HG03457 (cell line): ENCODE measurements around the gene AJM1.

Source experiments
- ATAC-seq: cut with Tn5 transposase; IDR thresholded peaks from one replicate; pipeline ENCODE4 v1.9.1; 2021; ENCODE audit warnings: moderate number of reproducible peaks; ENCODE audit not compliant: unreplicated experiment

The AJM1 gene

DNA sequence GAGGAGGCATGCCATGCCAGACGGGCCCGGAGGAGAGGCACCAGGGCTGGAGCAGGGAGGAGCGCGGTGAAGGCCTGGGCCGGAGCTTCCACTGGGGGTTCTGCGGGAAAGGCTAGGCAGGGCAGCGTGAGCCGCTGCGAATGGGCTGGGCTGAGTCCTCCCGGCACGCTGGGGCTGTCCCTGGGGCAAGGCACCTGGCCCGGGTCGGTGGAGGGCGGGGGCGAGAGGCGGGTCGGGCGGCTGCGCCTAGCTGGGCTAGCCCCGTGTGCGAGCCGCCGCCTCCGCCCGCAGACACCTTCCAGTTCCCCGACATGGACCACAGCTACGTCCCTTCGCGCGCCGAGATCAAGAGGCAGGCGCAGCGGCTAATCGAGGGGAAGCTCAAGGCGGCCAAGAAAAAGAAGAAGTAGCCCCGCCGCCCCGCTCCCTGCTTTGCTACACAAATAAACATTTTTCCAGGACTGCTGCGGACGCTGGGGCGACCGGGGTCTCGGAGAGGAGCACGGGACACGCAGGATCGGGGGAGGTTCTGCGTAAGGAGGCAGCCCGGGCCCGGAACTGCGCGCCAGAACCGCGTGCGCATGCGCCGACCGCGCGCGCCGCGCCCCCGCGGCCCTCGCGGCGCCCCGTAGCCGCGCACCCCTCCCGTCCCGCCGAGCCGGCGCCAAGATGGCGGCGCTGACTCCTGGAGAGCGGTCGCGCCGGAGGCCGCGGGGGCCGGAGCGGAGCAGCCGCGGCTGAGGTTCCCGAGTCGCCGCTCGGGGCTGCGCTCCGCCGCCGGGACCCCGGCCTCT, 34.8 kb upstream of the AJM1 start, which contains the start of gene RABL6:
RABL6 (plus strand) TSS at position 668 of the 794 bp plus-strand sequence. CDS start 249 bp downstream, outside the sequence.
- peak; percentile 55 for ATAC-seq

DNA sequence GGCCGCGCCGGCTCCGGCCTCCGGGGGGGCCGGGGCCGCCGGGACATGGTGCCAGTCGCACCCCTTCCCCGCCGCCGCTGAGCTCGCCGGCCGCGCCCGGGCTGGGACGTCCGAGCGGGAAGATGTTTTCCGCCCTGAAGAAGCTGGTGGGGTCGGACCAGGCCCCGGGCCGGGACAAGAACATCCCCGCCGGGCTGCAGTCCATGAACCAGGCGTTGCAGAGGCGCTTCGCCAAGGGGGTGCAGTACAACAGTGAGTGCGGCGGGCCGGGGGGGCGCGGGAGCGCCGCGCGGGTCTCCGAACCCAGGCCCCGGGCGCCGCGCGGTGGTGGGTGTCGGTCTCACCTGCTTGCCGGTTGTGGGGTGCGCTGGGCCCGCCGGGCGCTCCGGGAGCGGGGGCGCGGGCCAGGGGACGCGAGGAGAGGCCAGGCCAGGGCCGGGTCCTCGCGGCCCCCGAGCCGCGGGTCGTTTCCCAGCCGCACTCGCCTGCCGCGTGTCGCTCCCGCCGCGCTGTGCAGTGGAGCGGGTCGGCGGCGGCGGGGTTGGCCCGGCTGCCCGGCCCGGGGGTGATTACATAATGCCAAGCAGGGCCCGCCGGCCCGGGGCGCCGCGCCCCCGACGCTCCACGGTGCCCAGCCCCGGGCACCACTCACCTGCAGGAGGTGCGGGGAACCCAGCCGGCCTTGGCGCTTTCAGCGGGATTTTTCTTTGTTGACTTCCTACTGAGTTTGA, 34.0 kb upstream of the AJM1 start:
- peak; percentile 25 for ATAC-seq

DNA sequence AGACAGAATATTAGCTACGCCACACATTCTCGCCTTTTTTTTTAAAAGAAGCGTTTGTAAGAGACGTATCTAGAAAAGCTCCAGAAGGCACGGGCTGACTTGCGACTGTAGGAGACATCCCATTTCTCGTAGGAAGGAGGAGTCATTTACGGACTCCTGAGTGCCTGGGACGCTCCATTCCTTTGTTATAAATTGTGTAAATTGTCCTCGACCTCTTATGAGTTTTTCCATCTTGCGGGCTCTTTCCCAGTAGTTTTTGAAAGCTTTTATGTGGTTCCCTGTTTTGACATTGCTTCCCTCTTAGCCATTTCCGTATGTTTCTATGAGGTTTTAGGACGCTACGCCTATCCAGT, 33.5 kb upstream of the AJM1 start:
- ATAC-seq: no peak

DNA sequence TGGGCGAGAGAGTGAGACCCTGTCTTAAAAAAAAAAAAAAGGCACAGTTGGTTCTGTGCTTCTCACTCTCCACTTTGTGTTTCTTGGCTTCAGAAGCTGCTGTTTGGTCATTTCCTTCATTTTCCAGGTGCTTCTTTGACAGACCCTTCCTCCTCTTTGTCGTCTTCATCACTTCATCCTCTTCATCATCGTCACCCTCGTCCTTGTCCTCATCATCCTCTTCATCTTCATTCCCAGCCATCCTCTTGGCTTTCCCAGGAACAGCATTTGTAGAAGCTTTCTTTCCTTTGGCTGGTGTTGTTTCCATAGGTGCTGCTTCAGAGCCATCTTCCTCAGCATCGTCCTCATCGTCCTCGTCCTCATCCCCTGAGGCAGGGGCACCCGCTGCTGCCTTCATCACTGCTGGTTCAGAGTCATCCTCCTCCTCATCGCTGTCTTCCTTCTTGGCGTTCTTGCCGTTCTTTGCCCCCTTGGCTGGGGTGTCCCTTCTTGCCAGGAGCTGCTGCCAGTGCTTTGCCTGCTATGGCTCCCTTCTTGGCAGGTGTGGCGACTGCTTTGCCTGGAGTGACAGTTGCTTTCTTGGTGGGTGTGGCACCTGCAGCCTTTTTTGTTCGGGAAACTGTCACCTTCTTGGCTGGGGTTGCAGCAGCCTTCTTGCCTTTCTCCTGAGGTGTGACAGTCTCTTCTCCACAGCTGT, 27.4 kb upstream of the AJM1 start:
- ATAC-seq: no peak

DNA sequence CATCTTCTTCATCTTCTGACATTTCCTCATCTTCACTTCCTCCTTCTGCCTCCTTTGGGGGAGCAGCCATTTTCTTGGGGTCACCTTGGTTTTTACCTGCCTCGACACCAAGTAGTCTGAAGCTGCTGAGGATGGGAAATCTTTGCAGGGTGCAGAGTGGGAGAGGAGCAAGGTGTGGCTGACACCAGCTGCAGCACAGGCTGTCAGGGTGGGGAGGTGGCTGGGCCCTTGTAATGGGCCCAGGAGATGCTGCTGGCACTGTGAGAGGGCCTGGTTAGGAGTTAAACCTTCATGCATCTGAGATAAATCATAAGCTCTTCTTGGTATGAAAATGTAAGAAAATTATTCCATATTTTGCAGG, 26.9 kb upstream of the AJM1 start:
- no peak for ATAC-seq

DNA sequence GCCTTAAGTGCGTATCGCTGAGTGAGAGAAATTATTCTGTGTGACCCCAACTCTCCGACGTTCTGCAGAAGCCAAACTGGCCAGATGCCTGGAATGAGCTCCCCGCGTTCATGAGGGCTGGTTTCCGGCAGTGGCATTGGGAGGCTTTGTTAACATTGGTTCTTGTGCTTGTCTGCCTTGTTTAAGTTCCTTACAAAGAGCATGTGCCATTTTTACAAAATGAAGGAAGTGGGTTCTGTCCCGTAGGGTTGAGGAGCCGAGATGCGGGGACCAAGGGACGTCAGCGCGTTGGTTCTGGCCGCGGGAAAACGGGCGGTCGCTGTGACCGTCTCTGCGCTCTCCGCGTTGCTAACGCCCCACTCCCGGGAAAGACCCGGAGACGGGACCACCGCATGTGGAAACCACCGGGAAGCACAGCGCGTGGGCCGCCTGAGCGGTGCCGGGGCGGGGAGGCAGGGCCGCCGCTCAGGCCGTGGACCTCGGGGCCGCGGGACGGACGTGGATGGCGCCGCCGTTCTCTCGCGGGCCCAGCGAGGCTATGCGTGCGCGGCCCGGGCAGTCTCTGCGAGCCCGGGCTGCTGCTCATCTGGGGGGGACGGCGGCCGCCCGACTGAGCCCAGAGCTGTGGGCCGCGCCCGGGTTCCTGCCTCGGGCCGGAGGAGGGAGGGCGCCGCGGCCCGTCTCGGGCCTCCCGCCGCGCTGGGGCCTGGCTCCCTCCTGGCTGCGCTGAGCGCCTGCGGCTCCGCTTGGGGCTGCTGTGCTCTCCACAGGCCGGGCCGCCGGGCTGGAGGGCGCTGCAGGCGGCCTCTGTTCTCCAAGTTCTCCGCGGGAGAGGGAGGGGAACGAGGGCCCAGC, 21.1 kb upstream of the AJM1 start:
- ATAC-seq: no peak

DNA sequence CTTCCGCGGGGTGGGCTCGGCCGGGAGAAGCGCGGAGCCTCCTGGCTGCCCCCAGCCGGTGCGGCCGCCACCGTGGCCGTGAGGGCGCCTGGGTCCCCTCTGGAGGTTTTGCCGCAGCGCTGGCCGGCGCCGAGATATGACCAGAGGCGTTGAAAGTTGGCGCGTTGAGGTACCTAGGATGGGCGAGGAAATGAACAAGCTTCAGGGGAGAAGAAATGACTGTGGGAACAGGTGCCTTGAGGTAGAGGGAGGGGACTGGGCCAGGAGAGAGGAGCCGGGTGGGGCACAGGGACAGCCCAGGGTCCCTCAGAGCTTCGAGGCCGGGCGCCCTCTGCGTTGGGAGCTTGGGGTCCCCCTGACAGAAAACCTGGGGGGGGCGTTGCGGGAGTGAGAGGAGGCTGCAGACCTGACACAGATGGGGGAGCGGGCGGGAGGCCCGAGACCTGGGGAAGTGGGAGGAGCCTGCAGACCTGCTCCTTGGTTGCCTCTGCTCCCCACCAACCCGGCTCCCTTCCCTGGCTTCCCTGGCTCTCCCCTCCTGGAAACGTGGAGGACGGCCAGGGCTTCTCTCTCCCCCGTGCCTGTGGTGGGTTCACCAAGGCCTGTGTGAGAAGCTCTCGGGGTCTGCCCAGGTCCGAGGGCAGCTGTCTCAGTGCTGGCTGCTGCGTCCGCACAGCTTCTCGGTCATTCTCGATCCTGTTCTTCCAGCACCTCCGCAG, 20.3 kb upstream of the AJM1 start:
- no peak for ATAC-seq

DNA sequence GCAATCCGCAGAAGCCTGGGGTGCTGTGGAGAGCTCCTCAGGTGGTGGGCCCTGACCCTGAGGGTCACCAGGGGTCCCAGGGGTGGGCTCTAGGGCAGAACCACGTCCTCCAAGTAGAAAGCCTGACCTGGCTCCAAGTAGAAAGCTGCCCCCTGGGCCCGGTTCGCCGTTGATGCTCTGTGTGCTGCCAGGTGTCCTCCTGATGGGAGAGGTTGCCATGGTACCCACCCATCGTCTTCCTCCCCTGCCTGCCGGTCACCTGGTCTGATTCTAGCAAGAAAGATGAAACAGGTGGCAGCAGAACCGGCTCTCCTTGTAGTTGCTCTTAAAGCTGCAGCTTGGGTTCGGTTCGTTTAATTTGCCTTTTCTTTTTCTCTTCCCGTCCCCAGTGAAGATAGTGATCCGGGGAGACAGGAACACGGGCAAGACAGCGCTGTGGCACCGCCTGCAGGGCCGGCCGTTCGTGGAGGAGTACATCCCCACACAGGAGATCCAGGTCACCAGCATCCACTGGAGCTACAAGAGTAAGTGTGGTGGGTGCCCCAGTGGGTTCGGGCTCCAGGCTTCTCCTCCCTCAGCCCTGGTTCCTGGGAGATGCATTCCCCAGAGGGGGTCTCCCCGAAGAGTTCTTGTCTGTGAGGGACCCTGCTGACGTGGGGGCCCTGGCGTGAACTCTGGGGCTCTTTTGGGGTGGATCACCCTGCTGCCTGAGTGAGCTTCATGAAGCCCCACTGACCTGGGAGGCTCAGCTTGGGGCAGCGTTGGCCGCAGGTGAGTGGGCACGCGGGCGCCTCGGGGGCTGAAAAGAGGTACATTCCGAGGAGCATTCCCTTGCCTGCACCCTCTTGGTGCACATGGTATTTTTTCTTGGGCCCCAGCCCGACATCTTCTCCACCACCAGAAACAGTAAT, 18.9 kb upstream of the AJM1 start:
- no peak for ATAC-seq

DNA sequence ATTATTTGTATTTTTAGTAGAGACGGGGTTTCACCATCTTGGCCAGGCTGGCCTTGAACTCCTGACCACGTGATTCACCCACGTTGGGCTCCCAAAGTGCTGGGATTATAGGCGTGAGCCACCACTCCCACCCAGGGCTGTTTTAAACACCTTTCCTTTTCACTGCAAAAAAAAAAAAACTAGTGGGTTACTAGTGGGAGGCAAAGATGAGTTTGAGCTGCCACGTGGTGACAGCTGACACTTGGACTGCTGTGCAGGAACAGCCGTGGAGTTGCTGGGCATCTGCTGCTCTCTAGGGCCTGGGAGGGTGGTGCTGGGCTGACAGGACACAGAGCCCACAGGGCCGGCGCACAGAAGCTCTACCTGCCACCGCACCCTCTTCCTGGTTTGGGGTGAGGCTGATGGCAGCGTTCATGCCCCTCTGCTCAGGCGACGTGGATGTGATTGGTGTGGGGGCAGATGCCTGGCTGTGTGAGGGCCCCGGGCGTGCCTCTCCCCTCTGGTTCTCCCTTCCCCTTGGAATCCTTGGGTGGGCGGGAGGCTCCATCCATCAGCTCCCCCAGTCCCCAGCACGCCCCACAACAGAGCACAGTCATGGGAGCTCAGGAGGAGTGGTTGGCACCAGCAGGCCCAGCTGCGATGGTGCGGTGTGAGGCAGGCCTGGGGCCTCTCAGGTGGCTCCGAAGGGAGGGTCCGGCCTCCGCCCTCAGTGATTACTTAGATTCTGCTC, 17.6 kb upstream of the AJM1 start:
- no peak for ATAC-seq

DNA sequence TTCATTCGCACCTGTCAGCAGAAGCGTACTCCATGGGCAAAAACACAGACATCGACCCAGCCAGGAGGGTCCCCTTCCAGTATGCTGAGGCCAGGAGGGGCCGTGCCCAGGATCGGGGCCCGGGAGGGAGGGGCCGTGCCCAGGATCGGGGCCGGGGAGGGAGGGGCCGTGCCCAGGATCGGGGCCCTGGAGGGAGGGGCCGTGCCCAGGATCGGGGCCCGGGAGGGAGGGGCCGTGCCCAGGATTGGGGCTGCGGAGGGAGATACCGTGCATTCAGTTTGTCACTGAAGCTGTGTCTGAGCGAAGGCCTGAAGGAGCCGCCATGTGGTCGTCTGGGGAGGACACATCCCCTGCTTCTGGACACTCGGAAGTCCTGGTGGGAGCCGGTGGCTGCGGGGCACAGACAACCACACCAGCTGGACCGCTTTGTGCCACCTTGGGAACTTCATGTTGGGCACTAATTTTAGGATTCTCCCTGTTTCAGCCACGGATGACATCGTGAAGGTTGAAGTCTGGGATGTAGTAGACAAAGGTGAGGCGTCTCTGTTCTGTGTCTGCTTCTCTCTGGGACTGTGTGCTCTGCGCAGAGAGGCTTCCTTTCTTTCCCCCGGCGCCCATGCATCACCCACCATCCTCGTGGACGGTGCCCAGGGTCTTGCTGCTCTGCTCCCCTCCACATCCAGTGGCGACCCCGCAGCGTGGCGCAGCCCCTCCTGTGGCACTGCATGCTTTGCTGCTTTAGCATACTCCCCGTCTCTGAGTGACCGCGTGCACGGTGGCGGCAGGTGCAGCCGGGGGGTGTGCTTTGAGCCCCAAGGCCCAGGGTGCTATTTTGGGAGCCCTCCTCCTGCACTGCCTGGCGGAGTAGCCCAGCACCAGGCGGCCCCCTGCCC, 16.7 kb upstream of the AJM1 start:
- no peak for ATAC-seq

DNA sequence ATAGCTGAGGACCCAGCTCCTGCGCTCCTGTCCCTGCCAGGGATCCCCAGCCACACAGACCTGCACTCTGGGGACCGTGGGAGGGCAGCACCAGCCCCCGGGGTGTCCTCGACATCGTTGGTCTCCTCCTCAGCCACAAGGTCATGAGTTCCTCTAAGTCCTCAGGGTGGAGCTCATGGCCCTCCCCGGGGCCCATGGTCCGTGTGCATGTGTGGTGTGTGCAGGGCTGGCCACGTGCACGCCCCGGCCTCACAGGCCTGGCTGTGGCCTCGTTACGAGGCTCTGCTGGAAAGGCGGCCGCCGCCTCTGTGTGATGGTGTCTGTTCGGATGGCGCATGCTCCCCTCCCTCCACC, 16.1 kb upstream of the AJM1 start:
- no peak for ATAC-seq

DNA sequence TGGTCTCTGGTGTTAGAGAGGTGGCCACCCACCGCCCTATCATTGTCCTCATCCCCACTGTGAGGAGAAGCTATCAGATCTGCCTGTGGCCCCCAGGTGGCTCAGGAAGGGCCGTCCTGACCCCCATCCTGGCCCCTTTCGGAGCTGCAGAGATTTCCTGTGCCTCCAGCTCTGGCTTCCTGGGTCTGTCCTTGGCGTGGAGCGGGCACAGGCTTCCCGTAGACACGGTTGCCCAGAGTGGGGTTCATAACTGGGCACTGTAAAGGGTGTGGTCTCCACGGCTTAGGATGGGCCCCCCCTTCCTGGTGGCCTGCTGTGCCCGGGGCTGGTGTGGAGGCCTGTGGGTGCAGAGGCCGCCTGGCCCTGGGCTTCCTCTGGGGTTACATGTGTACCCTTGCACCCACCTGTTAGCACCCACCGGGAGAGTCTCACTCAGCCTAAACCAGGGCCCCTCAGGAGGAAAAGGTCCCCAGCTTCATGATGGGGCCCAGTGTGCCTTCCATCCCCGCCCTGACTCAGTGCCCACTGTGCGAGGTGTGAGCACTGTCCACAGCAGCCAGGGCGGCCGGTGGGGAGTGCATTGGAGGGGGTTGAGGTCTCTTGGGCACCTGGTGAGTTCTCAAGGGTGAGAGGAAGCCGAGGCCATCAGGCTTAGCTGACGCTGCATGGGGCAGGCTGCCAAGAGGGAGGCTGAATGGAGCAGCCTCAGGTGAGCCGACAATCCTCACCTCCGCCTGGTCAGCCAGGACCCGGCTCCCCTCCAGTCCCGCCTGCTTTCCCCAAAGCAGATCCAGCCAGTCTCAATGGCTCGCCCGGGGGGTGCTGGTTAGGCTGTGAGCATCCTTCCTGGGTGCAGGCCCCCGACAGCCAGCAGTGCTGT, 15.3 kb upstream of the AJM1 start:
- no peak for ATAC-seq

DNA sequence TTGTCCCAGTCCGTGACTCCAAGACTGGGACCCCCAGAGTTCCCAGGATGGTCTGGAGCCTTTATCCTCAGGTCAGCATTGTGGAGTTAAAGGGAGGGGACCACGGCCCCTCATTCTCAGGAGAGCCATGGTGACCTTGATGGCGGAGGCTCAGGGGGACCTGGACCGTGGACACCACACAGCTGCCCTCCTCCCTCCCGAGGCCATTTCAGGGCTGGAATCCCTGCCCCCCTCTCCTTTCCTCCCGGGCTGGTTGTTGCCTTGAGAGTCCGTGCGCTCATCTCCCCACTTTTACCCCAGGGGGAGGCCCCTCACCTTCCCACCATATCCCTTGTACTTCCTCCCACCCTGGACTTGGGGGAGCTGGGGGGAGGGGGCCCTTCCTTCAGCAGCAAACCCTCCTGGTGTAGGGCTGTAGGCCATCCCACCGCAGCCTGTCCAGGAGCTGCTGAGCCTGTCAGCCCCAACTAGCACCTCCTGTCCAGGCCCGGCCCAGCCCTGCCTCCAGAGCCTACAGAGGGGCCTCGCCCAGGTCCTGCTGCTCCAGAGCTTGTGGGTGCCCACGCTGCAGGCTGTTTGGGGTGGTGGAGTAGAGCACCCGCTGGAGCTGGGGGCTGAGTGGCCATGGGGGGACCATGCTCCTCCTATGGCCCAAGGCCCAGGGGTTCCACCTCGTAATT, 14.3 kb upstream of the AJM1 start:
- ATAC-seq: no peak

DNA sequence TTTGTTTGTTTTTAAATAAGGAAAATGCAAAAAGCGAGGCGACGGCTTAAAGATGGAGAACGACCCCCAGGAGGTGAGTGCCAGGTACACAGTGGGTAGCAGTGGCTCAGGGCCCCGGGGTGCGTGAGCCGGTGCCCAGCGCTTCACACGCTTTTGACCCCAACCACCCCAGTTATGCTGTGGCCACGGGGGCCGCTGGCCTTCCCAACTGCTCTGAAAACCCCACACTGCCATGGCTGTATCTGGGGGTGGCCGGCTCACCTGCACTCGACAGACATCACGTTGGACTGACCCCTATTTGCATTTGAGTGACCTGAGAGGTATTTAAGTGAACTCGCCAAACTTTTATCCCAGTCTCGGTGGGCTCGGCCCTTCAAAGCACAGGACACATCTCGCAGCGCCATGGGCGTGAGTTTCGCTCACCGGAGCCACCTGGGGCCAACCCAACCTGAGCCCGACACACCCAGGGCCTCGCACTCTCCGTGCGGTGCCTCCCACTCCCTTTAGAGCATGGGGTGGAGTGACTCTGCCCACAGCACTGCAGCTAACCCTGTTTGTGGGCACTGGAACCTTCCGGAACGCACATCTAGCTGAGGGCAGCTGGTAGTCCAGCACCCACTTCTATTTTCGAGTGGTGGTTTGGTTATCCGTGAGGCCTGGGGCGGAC, 13.7 kb upstream of the AJM1 start:
- no peak for ATAC-seq

DNA sequence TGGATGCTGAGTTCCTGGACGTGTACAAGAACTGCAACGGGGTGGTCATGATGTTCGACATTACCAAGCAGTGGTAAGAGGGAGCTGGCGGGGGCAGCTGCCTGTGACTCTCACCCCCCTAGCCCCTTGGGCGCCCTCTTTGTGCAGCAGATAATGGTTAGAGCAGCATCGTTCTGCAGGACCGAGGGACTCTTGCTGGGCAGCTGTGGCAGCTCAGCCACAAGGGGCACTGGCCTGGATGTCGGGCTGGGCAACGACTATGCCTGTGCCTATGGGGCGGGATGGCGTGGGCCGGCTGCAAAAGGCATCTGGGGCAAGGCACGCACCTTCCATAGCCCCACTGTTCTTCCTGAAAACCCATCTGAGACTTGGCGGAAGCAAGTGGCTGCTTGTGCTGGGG, 12.9 kb upstream of the AJM1 start:
- no peak for ATAC-seq
